ENCODE data around the gene SMR3B. TPM values are rescaled to one million over a fixed set of nuclear protein-coding genes. Genes with fewer than 3 reads are reported as not detected.

Gene SMR3B
- not detected in 2 replicates for total RNA-seq (2014; rRNA removed)
- polyA plus RNA-seq (2012) = not detected

- DNase-seq (ENCODE audit: low read depth) = no peak
These were observed at the start of gene SMR3B for GRCh38 chr4:70382691-70383181. SMR3B (plus strand) TSS chr4:70383131; CDS start chr4:70384511, 1,380 bp downstream.

GRCh38 chr4:70334681-70335080 is 48.2 kb upstream of the SMR3B start, which contains the start of gene CABS1:
CABS1 (plus strand) TSS chr4:70334981; CDS start chr4:70335040, 59 bp downstream.
- no peak for DNase-seq (ENCODE audit: low read depth)

- DNase-seq (ENCODE audit: low read depth) = no peak
These were observed 46.9 kb upstream of the SMR3B start for GRCh38 chr4:70336043-70336442.

- no peak for DNase-seq (ENCODE audit: low read depth)
These were observed 45.0 kb upstream of the SMR3B start for GRCh38 chr4:70337886-70338420.

GRCh38 chr4:70356185-70356584 is 26.7 kb upstream of the SMR3B start:
- DNase-seq (ENCODE audit: low read depth) = no peak

GRCh38 chr4:70359115-70359661 is 23.7 kb upstream of the SMR3B start:
- no peak for DNase-seq (ENCODE audit: low read depth)

GRCh38 chr4:70360460-70360859 is 22.5 kb upstream of the SMR3B start, which contains the start of gene SMR3A:
SMR3A (plus strand) TSS chr4:70360760; CDS start chr4:70362116, 1,356 bp downstream.
- DNase-seq (ENCODE audit: low read depth) = no peak

- no peak for DNase-seq (ENCODE audit: low read depth)
These were observed 18.9 kb upstream of the SMR3B start for GRCh38 chr4:70364002-70364401.

GRCh38 chr4:70365479-70365878 is 17.5 kb upstream of the SMR3B start:
- no peak for DNase-seq (ENCODE audit: low read depth)

- no peak for DNase-seq (ENCODE audit: low read depth)
These were observed 15.1 kb upstream of the SMR3B start for GRCh38 chr4:70367813-70368212.

GRCh38 chr4:70371987-70372386 is 10.9 kb upstream of the SMR3B start:
- no peak for DNase-seq (ENCODE audit: low read depth)

GRCh38 chr4:70372760-70373159 is 10.2 kb upstream of the SMR3B start:
- no peak for DNase-seq (ENCODE audit: low read depth)

- DNase-seq (ENCODE audit: low read depth) = no peak
These were observed 2.4 kb upstream of the SMR3B start for GRCh38 chr4:70380578-70380977.

- DNase-seq (ENCODE audit: low read depth) = no peak
These were observed 9.3 kb downstream of the SMR3B start for GRCh38 chr4:70392057-70392776.

GRCh38 chr4:70397580-70397979 is 14.6 kb downstream of the SMR3B start, which contains the start of gene OPRPN:
OPRPN (plus strand) TSS chr4:70397940; CDS start chr4:70399286, 1,346 bp downstream.
- no peak for DNase-seq (ENCODE audit: low read depth)

- DNase-seq (ENCODE audit: low read depth) = no peak
These were observed 16.4 kb downstream of the SMR3B start for GRCh38 chr4:70399319-70399718.

GRCh38 chr4:70402762-70403161 is 19.8 kb downstream of the SMR3B start:
- no peak for DNase-seq (ENCODE audit: low read depth)

GRCh38 chr4:70405765-70406164 is 22.8 kb downstream of the SMR3B start:
- DNase-seq (ENCODE audit: low read depth) = no peak

- no peak for DNase-seq (ENCODE audit: low read depth)
These were observed 42.4 kb downstream of the SMR3B start for GRCh38 chr4:70425306-70425705.

GRCh38 chr4:70426789-70427188 is 43.9 kb downstream of the SMR3B start:
- DNase-seq (ENCODE audit: low read depth) = no peak

- no peak for DNase-seq (ENCODE audit: low read depth)
These were observed 54.3 kb downstream of the SMR3B start for GRCh38 chr4:70437197-70437596.

Data from LHCN-M2 (cell line).